DMS53 (cell line): ENCODE data around the gene LHX8.
"Not testable (repeated sequence)": the region's sequence is repeated elsewhere in the genome, so short reads cannot be mapped to it uniquely, and the experiment has no call there.

Experiments
- DNase-seq: peaks from one replicate; lab custom pipeline; 2025; lab: John Stamatoyannopoulos, UW

LHX8 gene

DNA sequence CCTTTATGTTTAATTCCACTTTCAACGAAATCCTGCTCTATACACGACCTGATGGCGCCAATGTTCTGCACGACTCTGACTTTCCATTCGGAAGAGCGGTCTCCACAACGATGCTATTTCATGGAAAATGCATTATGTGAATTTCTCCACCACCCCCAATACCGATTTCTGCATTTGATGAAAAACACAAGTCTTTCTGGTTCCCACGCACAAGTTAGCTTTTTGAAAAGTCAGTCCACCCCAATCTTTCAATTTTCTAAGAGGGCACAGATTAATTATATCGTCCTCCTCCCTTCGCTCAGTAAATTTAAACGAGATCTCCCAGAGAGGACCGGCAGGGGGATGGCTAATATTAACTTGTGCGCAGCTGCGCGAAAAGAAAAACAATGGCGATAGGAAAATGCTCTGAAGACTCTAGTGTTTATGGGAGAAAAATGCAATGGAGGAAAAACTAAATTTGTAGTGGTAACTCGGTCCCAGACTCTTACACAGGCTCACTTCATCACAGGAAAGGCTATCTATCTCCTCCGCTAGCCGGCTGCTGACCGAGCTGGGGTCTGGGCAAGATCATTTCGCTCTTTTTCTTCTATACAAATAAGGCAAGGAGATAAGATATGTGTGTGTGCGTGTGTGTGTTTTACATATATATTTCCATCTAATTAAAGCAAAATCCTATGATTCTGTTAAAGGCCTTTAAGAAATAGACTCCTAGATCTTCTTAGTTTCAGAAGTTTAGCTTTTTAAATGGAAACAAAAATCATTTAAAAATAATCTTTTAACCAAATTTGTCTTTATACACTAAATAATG, 1.2 kb upstream of the LHX8 start:
- no peak for DNase-seq

GRCh38 chr1:75134647-75135572, 722 bp downstream of the LHX8 start:
- peak; percentile 76 for DNase-seq

DNA sequence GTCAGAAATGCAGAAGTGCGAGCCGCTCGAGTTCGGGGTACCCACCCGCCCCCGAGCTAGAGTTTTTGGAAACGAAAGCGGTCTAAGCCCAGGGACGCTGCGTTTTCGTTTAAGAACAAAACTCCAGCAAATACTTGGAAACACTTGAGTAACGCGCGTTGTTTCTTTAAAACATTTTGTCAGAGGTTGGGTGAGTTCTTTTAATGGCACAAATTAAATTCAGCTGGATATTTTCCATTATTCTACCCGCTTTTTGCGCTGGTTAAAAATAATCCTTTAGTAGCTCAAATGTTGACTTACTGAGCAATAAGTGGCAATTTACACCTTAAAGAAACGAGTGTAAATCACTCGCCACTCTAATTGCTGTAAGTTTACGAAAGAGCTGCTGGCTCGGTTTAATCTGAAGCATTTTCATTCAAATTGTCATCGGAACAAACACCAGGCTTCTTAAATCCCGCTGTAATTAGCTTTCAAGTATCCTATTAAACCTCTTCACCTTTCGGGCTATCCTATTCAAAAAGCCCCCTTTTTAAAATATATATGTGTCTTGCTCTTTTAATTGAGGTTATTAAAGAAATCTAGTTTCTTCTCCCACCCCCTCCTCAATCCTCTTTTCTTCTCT, 1.5 kb downstream of the LHX8 start:
- peak; percentile 58 for DNase-seq

DNA sequence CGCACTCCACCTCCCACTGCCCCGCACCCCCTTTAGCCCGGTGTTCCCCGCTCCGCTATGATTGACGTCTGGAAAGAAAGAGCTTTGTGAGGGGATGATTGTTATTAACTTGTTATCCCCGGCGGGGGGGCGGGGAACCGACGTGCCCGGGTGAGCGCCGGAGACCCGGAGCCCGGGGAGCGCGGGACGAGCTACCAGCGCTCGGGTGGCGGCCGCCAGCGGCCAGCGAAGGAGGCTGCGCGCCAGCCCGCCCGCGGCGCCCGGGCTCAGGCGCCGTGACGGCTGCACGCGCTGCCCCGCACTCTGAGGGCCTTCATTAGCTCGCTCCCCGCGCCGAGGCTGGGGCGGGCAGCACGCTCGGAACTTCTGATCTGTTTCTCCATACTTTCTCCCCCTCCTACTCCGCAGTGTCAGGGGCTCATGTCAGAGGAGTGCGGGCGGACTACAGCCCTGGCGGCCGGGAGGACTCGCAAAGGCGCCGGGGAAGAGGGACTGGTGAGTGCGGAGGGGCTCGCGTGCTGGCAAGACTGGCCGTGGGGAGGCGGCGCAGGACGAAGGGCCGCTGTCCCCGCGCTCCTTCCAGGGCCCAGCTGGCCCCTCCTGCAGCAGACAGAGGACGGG, 2.1 kb downstream of the LHX8 start:
- DNase-seq = peak; percentile 76

DNA sequence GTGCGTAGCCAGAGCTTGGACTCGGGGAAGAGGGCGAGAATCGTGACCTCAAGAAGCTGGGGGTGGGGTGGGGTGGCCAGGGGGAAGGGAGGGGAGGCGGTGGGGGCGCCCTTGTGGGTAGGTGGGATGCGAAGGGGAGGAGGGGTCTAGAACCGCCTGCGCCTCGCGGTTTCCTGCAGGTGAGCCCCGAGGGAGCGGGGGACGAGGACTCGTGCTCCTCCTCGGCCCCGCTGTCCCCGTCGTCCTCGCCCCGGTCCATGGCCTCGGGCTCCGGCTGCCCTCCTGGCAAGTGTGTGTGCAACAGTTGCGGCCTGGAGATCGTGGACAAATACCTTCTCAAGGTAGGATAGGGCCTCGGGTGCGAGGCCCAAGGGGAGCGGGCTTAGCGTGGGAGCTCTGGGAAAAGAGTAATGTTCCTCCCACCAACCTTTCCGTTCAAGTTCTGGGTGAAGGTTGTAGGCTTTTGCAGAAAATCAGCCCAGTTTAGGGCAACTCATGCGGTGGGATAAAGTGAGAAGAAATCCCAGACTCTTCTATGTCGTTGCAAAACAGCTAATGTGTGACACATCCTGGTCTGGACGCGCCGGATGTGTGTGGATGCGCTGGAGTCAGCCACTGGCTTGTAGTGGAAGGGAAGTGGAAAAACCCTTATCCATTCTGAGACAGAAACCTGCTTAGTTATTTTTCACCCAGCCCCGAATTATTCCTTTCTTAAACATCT, 2.9 kb downstream of the LHX8 start:
- DNase-seq = peak; percentile 20

GRCh38 chr1:75152092-75152491, 17.9 kb downstream of the LHX8 start:
- no peak for DNase-seq

DNA sequence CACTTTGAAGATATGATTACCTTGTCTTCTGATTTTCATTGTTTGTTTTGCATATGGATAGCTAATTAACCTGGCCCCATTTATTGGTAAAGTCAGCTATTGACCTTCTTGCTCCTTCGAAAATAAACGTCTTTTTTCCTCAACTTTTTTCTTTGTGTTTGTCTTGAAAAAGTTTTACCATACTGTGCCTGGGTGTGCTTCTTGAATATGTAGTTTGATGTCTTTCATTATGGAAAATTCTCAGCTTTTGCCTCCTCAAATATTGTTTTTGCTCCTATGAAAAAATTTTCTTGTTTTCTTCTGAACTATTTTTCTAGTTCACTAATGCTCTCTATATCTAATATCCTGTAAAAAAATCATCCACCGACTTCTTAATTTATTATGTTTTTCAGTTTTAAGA, 25.0 kb downstream of the LHX8 start:
- DNase-seq = no peak

DNA sequence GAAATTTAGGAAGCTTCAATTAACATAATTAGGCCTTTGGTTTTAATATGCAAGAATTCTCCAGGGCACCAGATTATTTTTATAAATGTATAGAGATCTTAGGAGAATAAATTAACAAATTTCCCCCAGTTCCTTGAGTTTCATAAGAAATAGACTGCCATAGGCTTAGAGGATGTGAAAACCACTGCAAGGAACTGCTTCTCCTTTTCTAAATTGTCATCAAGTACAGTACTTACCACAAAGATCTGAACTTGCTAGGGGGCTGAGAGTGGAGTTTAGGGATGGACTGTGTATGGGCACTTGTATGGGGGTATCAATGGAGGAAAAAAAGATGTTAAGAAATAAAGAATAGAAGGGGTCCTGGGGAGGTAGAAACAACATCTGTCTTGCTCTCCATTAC, 31.1 kb downstream of the LHX8 start:
- DNase-seq = no peak

- DNase-seq = no peak
These were observed 32.6 kb downstream of the LHX8 start for GRCh38 chr1:75166821-75167220.

- no peak for DNase-seq
These were observed 35.8 kb downstream of the LHX8 start for GRCh38 chr1:75170011-75170410.

DNA sequence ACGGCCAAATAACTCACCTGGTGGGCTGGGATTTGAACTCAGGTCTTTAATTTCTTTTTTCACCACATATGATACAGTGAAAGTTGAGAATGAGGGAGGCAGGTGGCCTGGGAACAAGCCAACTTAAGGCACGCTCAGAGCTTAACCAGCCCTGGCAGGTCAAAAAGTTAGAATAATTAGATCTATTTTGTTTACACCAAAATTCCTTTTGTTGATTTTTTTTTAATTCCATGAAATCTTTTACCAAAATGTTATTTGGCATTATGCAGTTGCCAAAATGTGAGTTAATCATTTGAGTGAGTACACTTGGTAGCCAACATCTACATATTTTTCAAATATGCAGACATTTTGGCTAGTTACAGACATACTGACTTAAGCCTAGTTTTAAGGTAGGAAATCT, 36.8 kb downstream of the LHX8 start:
- DNase-seq = no peak

GRCh38 chr1:75171876-75172275, 37.7 kb downstream of the LHX8 start:
- no peak for DNase-seq

DNA sequence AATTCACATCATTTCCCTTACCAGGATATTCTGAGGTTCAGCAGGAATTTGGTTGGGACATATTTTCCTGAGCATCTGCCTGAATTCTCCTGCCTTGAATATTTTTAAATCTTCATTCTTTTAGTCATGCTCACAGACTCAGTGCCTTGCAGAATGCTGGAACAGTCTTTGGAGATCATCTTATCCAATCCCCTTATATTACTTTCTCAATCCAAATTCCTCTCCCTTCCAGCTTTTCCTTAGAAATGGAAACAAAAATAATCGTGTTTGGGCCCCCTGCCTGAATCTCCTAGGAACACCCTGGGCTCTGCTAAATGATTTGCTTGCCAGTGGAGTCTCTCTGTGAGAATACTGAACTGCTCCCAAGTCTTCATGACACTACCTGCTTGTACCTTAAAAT, 38.4 kb downstream of the LHX8 start:
- DNase-seq = no peak

DNA sequence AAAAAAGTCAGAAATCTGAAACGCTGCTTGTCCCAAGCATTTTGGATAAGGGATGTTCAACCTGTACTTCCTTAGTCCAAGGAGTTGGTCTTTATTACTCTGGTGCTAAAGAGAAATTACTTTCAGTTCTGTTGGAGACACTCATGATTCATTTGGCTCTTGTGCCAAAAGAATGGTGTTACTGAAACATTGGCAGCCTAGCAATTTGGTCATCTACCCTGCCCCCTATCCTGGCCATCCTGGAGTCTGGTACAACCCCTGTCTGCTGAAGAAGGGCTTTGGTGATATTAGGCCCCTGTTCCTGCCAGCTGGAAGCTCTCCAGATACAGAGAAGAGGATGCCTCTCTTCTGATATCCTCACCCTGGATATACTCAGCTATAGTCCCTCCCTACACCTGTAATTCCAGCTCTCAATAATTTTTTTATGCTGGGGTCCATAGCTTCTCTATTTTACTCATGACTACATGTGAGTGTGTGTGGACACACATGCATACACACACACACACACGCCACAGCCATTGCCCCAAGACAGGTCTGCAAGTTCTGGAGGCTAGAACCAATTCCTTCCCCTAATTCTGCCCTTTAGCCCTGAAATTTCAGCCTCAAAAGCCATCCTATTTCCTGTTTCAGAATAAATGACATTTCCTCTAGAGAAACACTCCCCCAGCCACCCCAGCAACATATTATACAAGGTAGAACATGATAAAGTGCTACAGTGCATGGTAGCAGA, 40.0 kb downstream of the LHX8 start:
- DNase-seq = no peak

- not testable (repeated sequence) for DNase-seq
These were observed 47.2 kb downstream of the LHX8 start for GRCh38 chr1:75181214-75181955.

GRCh38 chr1:75188892-75189291, 54.7 kb downstream of the LHX8 start:
- DNase-seq = no peak

DNA sequence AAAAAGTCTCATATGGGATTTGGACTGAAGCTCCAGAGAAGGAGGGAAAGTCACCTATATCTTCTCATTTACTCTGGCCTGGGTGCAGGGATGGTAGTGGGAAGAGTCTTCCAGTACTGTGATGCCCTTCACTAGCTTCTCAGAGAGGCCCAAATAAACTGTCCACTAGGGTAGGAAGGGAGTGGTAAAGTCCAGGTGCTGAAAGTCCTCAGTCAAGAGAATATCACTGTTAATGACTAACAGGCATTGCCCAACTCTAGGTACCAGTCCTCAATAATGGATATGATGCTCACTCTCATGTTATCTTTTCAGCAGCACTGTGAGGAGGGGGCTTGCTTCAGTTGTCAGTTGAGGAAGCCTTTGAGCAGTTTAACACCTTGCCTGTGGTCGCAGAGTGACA, 64.0 kb downstream of the LHX8 start:
- DNase-seq = peak; percentile 20

GRCh38 chr1:75198761-75199160, 64.6 kb downstream of the LHX8 start:
- peak; percentile 68 for DNase-seq

DNA sequence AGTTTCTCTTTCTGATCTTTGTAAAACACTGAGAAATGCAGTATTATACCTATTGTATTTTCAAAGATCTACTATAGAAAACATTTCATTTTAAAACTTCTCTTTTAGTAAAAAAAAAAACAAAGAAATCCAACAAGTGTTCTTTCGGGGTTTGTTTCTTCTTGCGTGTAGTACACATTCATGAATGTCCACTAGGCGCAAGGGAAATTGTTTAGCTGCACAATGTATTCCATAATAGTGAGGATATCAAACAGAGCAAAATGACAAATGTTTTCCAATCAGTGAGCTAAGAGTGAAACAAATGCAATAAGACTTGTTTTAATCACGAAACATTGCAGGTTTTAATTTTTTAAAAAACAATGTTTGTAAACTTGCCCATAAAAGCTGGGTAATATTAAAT, 68.6 kb downstream of the LHX8 start:
- no peak for DNase-seq
